SH-SY5Y (cell line): Measurements from ENCODE around the gene ETV3.

Experiments used
- GATA2 ChIP-seq: IDR thresholded peaks from 2 replicates; pipeline ENCODE4 v1.6.1; 2011; ENCODE audit warnings: mild to moderate bottlenecking, low read depth, low read length
- GATA3 ChIP-seq: IDR thresholded peaks from 2 replicates; pipeline ENCODE4 v1.6.1; 2011; ENCODE audit warnings: low read depth, mild to moderate bottlenecking, low read length, moderate library complexity

GRCh38 chr1:157137408-157138219 lies 581 bp downstream of the ETV3 start:
- TF ChIP-seq GATA3 (no peak), GATA2 (no peak)
